Mononuclear cell (primary cell): ENCODE measurements around the gene SLC25A38. TPM values are rescaled to one million over a fixed set of nuclear protein-coding genes. Genes with fewer than 3 reads are reported as not detected.

Source experiments
- H3K27me3 ChIP-seq: 2 replicates; pipeline ENCODE4 v1.6.0; 2011; ENCODE audit warnings: low read length, control low read depth; ENCODE audit not compliant: insufficient read depth
- H3K4me1 ChIP-seq: 2 replicates; pipeline ENCODE4 v1.5.1; 2011; ENCODE audit warnings: mild to moderate bottlenecking, low read length, control low read depth; ENCODE audit not compliant: insufficient read depth
- H3K4me3 ChIP-seq: 2 replicates; pipeline ENCODE4 v1.5.1; 2011; ENCODE audit warnings: mild to moderate bottlenecking, low read length, moderate library complexity
- H3K9me3 ChIP-seq: 2 replicates; pipeline ENCODE4 v1.5.1; 2011; ENCODE audit warnings: low read depth, mild to moderate bottlenecking, control low read depth, low read length
- total RNA-seq: library from RNA; depleted of rRNA; stranded (reverse); fragments of >200 nt; gene quantifications from one replicate; pipeline ENCODE4 v1.2.3, GENCODE V29; 2012

Gene SLC25A38
- total RNA-seq, 1 donor, result 25.7 TPM

- H3K9me3 ChIP-seq, result no peaks in the 10 kb centered on the region
- no peak overlapping the region for H3K4me3 ChIP-seq
- peaks cover 68% of the 10 kb centered on the region for H3K4me1 ChIP-seq
- no peaks in the 10 kb centered on the region for H3K27me3 ChIP-seq
Observed at GRCh38 chr3:39386318-39386717, 3.1 kb downstream of the SLC25A38 start.

- Histone ChIP-seq H3K27me3 (no peaks in the 10 kb centered on the region), H3K9me3 (no peaks in the 10 kb centered on the region), H3K4me3 (no peak overlapping the region), H3K4me1 (peaks cover 67% of the 10 kb centered on the region)
Observed at GRCh38 chr3:39387411-39387975, 4.3 kb downstream of the SLC25A38 start.

GRCh38 chr3:39388153-39388552, 5.0 kb downstream of the SLC25A38 start:
- H3K4me1 ChIP-seq, result peaks cover 61% of the 10 kb centered on the region
- no peaks in the 10 kb centered on the region for H3K27me3 ChIP-seq
- H3K9me3 ChIP-seq, result no peaks in the 10 kb centered on the region
- H3K4me3 ChIP-seq, result no peak overlapping the region

GRCh38 chr3:39388741-39389248, 5.6 kb downstream of the SLC25A38 start:
- Histone ChIP-seq H3K9me3 (no peaks in the 10 kb centered on the region), H3K27me3 (no peaks in the 10 kb centered on the region), H3K4me3 (no peak overlapping the region), H3K4me1 (peaks cover 61% of the 10 kb centered on the region)

GRCh38 chr3:39390181-39390580, 7.0 kb downstream of the SLC25A38 start:
- Histone ChIP-seq H3K4me1 (peaks cover 51% of the 10 kb centered on the region), H3K4me3 (no peak overlapping the region), H3K9me3 (no peaks in the 10 kb centered on the region), H3K27me3 (no peaks in the 10 kb centered on the region)

- H3K27me3 ChIP-seq, result no peaks in the 10 kb centered on the region
- H3K4me1 ChIP-seq, result no peaks in the 10 kb centered on the region
- no peaks in the 10 kb centered on the region for H3K9me3 ChIP-seq
- no peak overlapping the region for H3K4me3 ChIP-seq
Observed at GRCh38 chr3:39396690-39397089, 13.5 kb downstream of the SLC25A38 start.

- no peak overlapping the region for H3K4me3 ChIP-seq
- no peaks in the 10 kb centered on the region for H3K9me3 ChIP-seq
- no peaks in the 10 kb centered on the region for H3K4me1 ChIP-seq
- no peaks in the 10 kb centered on the region for H3K27me3 ChIP-seq
Observed at GRCh38 chr3:39398700-39399099, 15.5 kb downstream of the SLC25A38 start.

- Histone ChIP-seq H3K4me1 (peaks cover 6% of the 10 kb centered on the region), H3K27me3 (no peaks in the 10 kb centered on the region), H3K4me3 (no peak overlapping the region), H3K9me3 (no peaks in the 10 kb centered on the region)
Observed at GRCh38 chr3:39401983-39402382, 18.8 kb downstream of the SLC25A38 start.

- Histone ChIP-seq H3K27me3 (no peaks in the 10 kb centered on the region), H3K4me3 (no peak overlapping the region), H3K9me3 (no peaks in the 10 kb centered on the region), H3K4me1 (peaks cover 35% of the 10 kb centered on the region)
Observed at GRCh38 chr3:39404943-39405686, 21.9 kb downstream of the SLC25A38 start.

- no peaks in the 10 kb centered on the region for H3K27me3 ChIP-seq
- H3K4me3 ChIP-seq, result peak overlapping the region; percentile 79
- H3K9me3 ChIP-seq, result no peaks in the 10 kb centered on the region
- H3K4me1 ChIP-seq, result peaks cover 35% of the 10 kb centered on the region
Observed at GRCh38 chr3:39405687-39406367, 22.7 kb downstream of the SLC25A38 start.

GRCh38 chr3:39406368-39407258, 23.4 kb downstream of the SLC25A38 start, which contains the start of gene RPSA:
Gene RPSA (plus strand): TSS chr3:39406720. CDS start chr3:39407654, 934 bp downstream.
- Histone ChIP-seq H3K4me1 (peaks cover 35% of the 10 kb centered on the region), H3K4me3 (peak within 1 kb of the TSS; percentile 79), H3K9me3 (no peaks in the 10 kb centered on the region), H3K27me3 (no peaks in the 10 kb centered on the region)

GRCh38 chr3:39407259-39407629, 24.1 kb downstream of the SLC25A38 start:
- H3K4me3 ChIP-seq, result peak overlapping the region; percentile 79
- H3K9me3 ChIP-seq, result no peaks in the 10 kb centered on the region
- no peaks in the 10 kb centered on the region for H3K27me3 ChIP-seq

GRCh38 chr3:39407773-39408492, 24.8 kb downstream of the SLC25A38 start:
- Histone ChIP-seq H3K9me3 (no peaks in the 10 kb centered on the region), H3K27me3 (no peaks in the 10 kb centered on the region), H3K4me3 (no peak overlapping the region), H3K4me1 (peaks cover 35% of the 10 kb centered on the region)

More at GRCh38 chr3:39407259-39407629, 24.1 kb downstream of the SLC25A38 start:
- peaks cover 35% of the 10 kb centered on the region for H3K4me1 ChIP-seq
